ELR (cell line): ENCODE results near the gene HEG1.

Experiments used
- DNase-seq: peaks from one replicate; pipeline ENCODE4 v3.0.0-alpha.2; 2015; ENCODE audit warnings: low read depth

The HEG1 gene

GRCh38 chr3:125069452-125069851 is 13.7 kb upstream of the HEG1 start:
- DNase-seq = no peak

- DNase-seq = no peak
Observed at GRCh38 chr3:125068265-125068664, 12.5 kb upstream of the HEG1 start.

GRCh38 chr3:125067225-125067624 is 11.4 kb upstream of the HEG1 start:
- no peak for DNase-seq

- peak; percentile 94 for DNase-seq
Observed at GRCh38 chr3:125062904-125063618, 7.3 kb upstream of the HEG1 start.

GRCh38 chr3:125061646-125062045 is 5.8 kb upstream of the HEG1 start:
- DNase-seq = no peak

- DNase-seq = no peak
Observed at GRCh38 chr3:125061170-125061569, 5.4 kb upstream of the HEG1 start.

GRCh38 chr3:125059488-125060245 is 3.9 kb upstream of the HEG1 start:
- DNase-seq = peak; percentile 73

GRCh38 chr3:125058959-125059358 is 3.2 kb upstream of the HEG1 start:
- no peak for DNase-seq

- no peak for DNase-seq
Observed at GRCh38 chr3:125058529-125058928, 2.7 kb upstream of the HEG1 start.

- DNase-seq = peak; percentile 93
Observed at GRCh38 chr3:125057186-125057850, 1.5 kb upstream of the HEG1 start.

- peak; percentile 38 for DNase-seq
Observed at GRCh38 chr3:125055331-125055912, 375 bp downstream of the HEG1 start.

GRCh38 chr3:125054449-125055329 is 1.1 kb downstream of the HEG1 start:
- peak; percentile 81 for DNase-seq

- DNase-seq = peak; percentile 23
Observed at GRCh38 chr3:125054062-125054448, 1.7 kb downstream of the HEG1 start.

GRCh38 chr3:125053304-125053699 is 2.5 kb downstream of the HEG1 start:
- DNase-seq = no peak

- DNase-seq = peak; percentile 93
Observed at GRCh38 chr3:125052624-125053303, 3.0 kb downstream of the HEG1 start.

- DNase-seq = peak; percentile 95
Observed at GRCh38 chr3:125051715-125052581, 3.8 kb downstream of the HEG1 start.

- DNase-seq = no peak
Observed at GRCh38 chr3:125051205-125051604, 4.6 kb downstream of the HEG1 start.

- peak; percentile 18 for DNase-seq
Observed at GRCh38 chr3:125050488-125051090, 5.2 kb downstream of the HEG1 start.

- DNase-seq = no peak
Observed at GRCh38 chr3:125048282-125048681, 7.5 kb downstream of the HEG1 start.

- peak; percentile 94 for DNase-seq
Observed at GRCh38 chr3:125045965-125046364, 9.8 kb downstream of the HEG1 start.
